DMS53 (cell line): ENCODE measurements around the gene AGPS.
"Not testable (repeated sequence)": the region's sequence is repeated elsewhere in the genome, so short reads cannot be mapped to it uniquely, and the experiment has no call there.

Experiments
- DNase-seq: peaks from one replicate; lab custom pipeline; 2025; lab: John Stamatoyannopoulos, UW

AGPS gene

DNA sequence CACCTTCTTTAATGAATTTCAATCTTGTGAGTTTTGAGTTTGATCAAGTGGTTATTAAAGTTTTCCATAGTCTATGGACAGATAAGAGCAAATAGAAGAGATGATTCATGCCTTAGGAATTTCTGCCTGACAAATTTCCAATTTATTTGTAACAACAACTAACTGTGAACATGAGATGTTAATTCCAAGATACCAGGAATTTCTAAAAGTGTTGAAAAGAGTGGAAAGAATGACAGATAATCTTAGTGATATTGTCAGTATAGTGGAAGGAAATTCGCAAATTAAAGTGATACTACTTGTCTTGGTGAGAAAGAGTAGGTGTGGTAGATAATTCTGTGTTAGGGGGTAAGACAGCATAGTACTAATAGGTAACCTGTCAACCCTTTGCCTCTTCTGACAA lies 82.4 kb downstream of the AGPS start:
- no peak for DNase-seq

- no peak for DNase-seq
These were observed 84.3 kb downstream of the AGPS start for GRCh38 chr2:177476897-177477296.

DNA sequence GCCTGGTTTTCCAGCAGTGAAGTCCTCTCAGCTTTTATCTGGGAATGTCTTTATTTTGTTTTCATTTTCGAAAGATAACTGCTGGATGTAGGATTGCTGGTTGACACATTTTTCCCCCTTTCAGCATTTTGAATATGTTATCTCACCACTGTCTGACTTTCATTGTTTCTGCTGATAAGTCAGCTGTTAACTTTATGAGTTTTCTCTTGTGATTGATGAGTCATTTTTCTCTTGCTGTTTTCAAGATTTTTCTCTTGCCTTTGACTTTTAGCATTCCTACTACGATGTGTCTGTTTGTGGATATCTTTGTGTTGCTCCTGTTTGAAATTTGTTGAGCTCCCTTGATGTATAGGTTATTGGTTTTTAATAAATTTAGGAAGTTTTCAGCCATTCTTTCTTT lies 85.5 kb downstream of the AGPS start:
- no peak for DNase-seq

GRCh38 chr2:177478907-177479306 lies 86.3 kb downstream of the AGPS start:
- no peak for DNase-seq

DNA sequence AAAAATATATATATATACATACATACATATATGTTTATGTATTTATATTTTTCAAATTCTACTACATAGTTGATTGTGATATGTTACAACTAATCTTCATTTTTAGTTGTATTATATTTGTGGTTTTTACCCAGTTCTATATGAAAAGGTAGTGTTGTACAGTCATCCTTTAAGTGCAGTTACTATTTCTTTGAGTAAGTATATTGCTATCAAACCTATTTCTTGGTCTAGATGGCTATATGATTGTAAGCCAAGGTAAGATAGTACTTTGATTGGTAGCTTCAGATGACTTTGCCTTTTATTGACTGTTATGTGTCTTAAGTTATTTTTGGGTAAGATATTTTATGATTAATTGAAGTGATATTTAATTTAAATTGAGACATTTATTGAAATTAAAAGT lies 89.6 kb downstream of the AGPS start:
- DNase-seq = no peak

GRCh38 chr2:177483531-177483930 lies 91.0 kb downstream of the AGPS start:
- DNase-seq = no peak

DNA sequence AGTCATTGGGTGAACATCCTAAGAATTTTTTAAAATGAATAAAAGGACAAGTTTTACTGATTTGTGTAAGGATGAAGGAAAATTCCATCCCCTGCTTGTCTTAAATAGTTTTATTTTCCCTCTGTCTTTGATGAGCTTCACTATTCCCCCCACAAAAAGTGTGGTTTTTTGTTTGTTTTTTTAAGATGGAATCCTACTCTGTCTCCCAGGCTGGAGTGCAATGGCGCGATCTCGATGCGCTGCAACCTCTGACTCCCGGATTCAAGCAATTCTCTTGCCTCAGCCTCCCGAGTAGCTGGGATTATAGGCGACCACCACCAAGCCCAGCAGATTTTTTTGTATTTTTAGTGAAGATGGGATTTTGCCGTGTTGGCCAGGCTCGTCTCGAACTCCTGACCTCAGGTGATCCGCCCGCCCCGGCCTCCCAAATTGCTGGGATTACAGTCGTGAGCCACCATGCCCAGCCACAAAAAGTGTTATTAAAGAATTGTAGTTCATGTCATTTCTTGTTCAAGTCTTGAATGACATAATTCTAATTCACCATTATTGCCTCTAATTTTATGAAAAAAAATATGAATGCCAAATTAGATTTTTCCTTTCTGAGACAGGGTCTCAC lies 91.7 kb downstream of the AGPS start:
- DNase-seq = no peak

DNA sequence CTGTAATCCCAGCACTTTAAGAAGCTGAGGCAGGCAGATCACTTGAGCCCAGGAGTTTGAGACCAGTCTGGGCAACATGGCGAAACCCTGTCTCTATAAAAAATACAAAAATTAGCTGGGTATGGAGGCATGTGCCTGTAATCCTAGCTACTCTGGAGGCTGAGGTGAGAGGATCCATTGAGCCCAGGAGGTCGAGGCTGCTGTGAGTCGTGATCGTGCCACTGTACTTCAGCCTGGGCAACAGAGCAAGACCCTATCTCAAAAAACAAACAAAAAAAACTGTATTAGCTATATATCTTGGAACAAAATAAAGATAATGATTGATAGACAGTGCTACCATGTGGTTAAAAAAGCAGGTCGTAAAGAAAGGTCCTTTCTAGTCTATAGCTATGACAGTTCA lies 93.1 kb downstream of the AGPS start:
- DNase-seq = not testable (repeated sequence)

DNA sequence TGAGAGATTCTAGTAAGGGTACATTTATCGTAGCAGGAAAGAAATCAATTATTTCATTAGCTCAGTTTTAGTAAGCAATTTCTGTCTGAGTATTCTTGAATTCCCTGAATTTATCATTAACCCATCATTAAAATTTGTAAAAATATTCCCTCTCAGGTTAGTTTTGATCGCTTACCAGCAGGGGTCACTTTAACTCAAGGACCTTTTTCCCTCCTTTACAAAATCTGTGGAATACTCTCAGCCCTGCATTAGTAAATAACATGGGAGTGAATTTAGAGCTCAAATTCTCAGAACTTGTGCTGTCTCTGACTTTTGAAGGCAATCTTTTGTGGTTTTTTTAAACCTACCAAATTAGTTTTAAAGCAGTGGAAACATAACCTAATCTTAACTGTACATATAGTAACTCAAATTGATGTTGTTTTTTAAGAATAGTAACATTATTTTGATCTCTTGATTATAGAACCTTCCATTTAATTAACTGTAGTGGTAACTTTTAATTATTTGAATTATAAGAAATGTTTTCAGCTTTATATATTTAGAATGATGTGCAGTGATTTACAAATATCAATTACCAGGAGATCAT lies 97.2 kb downstream of the AGPS start:
- peak; percentile 68 for DNase-seq

DNA sequence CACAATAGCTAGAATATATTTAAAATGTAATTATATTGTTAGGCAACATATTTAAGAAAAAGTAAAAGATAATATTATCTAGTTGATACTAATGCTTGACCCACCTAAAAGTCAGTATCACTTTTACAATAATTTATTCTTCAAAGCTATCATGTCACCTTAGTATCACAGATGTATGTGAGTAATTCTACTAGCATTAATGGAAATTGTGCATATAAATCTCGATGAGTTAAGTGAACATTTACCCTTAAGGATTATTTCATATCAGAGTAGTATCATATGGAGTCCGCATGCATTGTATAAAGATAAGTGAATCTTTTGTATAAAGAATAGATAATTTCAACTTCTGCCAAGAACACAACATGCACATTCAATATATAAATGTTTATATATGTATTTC lies 103.4 kb downstream of the AGPS start:
- no peak for DNase-seq

- no peak for DNase-seq
These were observed 104.3 kb downstream of the AGPS start for GRCh38 chr2:177496921-177497320.

GRCh38 chr2:177501186-177501585 lies 108.6 kb downstream of the AGPS start:
- DNase-seq = peak; percentile 16

DNA sequence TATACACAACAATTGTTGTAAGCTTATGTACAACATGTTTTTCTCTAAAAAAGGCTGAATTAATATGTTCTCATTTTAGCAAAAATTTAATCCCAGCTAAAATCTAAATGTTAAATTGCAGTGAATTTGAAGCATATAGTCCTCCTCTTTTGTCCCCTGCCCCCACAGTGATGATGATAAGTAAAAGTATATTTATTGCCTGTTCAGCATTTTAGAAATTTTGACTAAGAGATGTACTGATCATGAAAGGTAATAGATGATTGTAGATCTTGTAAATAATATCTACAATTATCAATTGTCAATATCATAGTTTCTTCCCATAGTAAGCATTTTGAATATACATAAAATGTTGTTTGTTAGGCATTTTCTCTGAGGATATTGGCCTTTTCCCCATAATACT lies 113.9 kb downstream of the AGPS start:
- no peak for DNase-seq

GRCh38 chr2:177506998-177507397 lies 114.4 kb downstream of the AGPS start:
- no peak for DNase-seq

DNA sequence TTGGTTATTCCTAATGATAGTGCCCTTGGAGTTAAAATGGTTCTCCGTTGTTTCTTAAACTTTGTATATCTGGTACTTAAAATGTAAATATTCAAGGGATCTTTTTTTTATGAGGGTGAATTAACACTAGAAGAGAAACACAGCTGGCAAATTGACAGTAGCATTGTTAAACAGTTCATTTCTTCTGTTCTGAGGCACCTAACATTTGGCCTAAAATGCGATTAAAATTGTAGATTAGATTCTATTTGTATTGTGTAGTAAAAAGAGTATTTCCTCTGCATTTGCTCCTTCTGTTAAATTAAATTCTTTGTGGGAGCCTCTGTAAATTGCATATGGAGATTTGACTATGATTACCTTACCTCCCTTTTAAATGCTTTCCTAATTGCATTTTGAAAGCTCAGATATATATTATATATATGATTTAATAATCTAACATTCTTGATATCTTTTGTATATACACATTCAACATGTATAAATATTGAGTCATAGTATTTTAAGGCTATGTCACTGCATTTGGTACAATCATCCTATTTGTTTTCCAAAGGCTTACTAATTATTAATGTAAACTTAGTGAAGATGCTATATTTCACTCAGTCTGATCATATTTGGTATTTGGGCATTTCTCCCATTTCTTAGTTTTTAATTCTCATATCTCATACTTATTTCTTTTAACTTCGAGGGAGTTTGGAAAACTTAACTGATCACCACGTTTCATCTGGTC lies 124.4 kb downstream of the AGPS start:
- DNase-seq = no peak

DNA sequence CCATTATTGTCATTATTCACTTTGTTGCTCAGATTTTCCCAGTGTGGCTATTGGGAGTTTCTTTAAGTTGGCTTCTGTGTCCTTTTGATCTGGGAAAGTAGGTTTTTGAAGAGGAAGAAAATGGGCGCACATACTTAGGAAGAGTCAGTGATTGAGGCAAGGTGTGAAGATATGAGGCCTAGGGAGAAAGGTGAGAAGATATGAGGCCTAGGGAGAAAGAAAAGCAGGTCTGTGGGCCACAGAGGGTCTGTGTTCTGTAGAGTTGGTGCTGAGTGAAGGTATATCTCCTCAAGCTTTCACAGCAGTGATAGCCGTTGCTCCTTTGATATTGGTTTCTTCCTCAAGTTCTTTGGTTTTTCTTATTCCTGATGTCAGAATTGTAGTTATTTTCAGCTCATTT lies 126.2 kb downstream of the AGPS start:
- DNase-seq = no peak

DNA sequence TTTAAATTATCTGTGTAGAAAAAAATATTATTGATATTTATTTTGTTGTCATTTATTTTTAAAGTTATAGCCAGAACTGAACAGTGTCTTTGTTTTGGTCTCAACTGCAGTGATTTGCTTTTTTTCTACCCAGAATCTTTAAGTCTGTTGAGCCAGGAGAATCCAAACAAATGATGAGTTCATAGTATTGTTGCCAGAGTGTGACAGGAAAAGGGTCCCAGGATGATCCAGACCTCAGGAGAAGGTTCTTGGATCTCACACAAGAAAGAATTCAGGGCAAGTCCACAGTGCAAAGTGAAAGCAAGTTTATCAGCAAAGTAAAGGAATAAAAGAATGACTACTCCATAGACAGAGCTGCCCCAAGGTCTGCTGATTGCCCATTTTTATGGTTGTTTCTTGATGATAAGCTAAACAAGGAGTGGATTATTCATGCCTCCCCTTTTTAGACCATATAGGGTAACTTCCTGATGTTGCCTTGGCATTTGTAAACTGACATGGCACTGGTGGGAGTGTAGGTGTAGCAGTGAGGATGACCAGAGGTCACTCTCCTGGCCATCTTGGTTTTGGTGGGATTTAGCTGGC lies 127.1 kb downstream of the AGPS start:
- no peak for DNase-seq

GRCh38 chr2:177520324-177520723 lies 127.8 kb downstream of the AGPS start:
- no peak for DNase-seq

DNA sequence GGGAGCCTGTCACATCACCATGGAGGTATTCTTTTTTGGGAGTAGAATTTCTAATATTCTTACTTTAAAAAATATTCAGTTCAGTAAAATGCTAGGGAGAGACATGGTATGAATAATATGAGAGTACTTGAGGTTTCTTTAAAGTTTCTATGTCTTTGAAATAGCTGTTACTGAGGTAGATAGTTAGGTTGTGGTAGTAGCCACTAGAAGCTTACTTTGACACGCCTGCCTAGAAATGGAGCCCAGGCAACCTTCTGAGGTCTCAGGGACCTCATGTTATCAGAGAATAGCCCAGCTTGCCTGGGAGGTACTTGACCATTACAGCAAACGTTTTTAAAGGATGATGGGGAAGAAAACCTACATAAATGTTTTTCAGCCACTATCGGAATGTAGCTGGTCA lies 131.2 kb downstream of the AGPS start:
- DNase-seq = no peak

- DNase-seq = no peak
These were observed 132.9 kb downstream of the AGPS start for GRCh38 chr2:177525351-177525924.

DNA sequence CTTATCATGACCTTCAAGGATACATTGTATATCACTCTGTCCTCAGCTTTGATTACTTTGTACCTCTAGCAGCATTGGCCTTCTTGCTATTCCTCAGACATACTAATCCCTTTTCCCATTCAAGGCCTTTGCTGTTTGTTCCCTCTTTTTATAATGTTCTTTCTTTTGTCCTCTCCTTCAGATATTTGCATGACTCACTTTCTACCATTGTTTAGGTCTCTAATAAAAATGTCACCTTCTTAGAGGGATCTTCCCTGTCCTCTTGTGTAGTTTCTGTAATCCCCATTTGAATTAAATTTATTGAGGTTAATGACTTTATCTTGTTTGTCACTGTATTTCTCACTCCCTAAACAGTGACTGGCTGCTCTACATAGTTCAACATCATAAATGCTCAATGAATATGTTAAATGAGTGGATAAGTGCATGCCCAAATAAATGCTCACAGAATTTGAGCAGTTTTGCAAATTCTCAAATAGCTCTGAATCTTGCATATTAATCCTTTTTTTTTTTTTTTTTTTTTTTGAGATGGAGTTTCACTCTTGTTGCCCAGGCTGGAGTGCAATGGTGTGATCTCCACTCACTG lies 135.9 kb downstream of the AGPS start:
- DNase-seq = no peak

GRCh38 chr2:177529166-177529565 lies 136.6 kb downstream of the AGPS start:
- no peak for DNase-seq

GRCh38 chr2:177530561-177530960 lies 138.0 kb downstream of the AGPS start:
- no peak for DNase-seq
